ENCODE results near the gene RND2.

DNA sequence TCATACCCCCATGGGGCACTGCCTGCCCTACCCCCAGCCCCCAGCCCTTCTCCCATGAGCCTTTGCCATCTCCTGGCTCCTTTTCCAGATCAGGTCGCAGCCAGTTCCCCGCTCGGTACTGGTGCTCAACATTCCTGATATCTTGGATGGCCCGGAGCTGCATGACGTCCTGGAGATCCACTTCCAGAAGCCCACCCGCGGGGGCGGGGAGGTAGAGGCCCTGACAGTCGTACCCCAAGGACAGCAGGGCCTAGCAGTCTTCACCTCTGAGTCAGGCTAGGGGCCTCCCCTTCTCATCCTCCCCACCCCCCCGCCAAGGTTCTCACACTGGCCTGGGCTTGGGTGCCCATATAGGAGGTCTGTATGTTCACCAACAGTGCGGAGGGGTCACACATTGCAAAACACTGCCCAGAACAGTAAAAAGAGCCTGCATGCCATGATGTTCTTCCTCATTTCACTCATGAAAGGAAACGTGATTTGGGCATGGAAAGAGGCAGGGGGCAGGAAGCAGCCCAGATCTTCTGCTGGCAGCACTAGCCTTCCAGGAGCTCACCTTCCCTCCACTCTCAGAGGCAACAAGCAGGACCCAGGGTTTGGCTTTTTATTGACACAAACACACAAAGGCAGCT is 10.9 kb upstream of the RND2 start:
- TF ChIP-seq, protein P1, sequence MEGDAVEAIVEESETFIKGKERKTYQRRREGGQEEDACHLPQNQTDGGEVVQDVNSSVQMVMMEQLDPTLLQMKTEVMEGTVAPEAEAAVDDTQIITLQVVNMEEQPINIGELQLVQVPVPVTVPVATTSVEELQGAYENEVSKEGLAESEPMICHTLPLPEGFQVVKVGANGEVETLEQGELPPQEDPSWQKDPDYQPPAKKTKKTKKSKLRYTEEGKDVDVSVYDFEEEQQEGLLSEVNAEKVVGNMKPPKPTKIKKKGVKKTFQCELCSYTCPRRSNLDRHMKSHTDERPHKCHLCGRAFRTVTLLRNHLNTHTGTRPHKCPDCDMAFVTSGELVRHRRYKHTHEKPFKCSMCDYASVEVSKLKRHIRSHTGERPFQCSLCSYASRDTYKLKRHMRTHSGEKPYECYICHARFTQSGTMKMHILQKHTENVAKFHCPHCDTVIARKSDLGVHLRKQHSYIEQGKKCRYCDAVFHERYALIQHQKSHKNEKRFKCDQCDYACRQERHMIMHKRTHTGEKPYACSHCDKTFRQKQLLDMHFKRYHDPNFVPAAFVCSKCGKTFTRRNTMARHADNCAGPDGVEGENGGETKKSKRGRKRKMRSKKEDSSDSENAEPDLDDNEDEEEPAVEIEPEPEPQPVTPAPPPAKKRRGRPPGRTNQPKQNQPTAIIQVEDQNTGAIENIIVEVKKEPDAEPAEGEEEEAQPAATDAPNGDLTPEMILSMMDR (IDR thresholded peaks at IDR 0.05; ENCODE audit: low read length): no peak
- no peak for TF ChIP-seq EZH2phosphoT487 (IDR thresholded peaks at IDR 0.05; ENCODE audit: low read length)
